GM18508 (cell line): ENCODE measurements around the gene MTMR3.

Experiments
- ATAC-seq: cut with Tn5 transposase; IDR thresholded peaks from one replicate; pipeline ENCODE4 v1.9.1; 2021; ENCODE audit warnings: moderate number of reproducible peaks; ENCODE audit not compliant: insufficient read depth, unreplicated experiment

MTMR3 gene

DNA sequence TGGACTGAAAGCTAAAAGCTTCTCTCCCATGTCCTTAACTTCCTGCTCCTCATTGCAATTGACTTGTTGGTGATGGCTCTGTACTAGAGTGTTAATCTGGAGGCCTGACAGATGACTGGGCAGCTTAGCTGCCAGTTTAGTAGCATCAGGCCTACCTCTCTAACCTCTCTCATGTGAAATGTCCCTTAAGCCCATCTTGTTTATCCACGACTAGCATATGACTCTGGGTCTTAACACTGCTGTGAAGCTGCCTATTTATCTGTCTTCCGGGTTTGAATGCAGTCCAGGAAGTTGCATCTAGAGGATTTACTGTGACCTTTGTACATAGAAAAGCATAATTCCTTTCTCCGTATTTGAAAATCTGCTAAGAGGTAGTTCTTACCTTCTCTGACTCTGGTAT is 112.0 kb downstream of the MTMR3 start:
- ATAC-seq = no peak

DNA sequence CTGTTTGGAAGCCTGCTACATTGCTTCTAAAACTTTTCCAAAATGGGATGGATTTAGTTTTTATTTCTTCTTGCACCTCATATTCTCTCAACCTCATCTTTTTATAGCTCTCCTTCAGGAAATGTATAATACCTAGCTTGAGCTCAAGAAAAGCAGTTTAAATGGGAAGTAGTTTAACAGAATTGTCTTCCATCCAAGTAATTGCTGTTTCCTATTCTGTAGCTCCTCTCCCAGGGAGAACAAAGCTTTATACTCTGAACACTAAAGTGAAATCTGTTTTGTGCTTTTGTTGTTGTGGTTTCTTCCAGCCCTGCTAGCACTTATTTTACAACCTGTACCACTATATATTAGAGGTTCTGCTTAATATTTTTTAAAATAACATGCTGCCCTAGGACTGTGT is 114.1 kb downstream of the MTMR3 start:
- ATAC-seq = no peak

DNA sequence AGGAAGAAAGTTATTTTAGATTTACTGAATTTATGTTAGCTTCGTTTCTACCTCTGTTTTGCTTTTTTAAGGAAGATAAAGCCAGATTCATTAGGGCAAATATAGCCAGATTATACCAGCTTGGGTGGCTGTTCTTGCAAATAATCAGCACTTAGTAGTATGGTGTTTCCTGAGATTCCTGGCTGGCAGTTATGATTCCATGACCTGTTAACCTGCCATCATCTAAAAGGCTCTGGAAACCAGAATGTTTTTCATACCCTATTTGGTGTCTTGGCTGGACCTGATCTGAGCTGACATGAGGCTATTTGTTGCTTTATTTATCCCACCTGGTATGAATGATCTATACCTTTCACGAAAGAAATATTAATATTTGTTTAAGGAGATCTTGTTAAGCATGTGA is 114.5 kb downstream of the MTMR3 start:
- no peak for ATAC-seq

DNA sequence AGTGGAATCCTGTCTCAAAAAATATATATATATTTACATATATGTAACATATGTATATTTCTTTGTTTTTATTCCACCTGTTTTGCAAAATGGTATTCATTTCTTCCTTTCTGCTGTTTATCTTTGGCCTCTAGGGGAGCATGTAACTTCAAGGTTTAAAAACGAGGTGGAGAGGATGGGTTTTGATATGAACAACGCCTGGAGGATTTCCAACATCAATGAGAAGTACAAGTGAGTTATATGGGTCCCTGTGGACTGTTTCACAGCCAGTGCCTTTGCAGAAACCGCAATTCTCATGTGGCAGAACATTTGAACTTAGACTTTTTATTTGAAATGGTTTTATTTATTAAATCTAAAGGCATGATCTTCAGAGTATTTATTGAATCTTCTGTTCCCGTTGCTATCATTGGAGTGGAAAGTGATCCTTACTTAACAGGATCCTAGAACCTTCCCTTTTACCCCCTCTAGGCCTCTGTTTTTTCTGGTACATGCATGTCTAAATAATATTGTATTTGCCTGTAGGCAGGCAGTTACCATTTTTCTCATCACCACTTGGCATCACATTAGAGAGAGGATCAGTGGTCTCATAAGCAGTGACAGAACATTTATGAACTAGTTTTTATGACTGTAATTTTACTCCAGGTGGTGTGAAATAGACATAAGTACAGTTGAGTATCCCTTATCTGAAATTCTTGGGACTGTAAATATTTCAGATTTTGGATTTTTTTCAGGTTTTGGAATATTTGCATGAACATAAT is 115.8 kb downstream of the MTMR3 start:
- ATAC-seq = no peak

DNA sequence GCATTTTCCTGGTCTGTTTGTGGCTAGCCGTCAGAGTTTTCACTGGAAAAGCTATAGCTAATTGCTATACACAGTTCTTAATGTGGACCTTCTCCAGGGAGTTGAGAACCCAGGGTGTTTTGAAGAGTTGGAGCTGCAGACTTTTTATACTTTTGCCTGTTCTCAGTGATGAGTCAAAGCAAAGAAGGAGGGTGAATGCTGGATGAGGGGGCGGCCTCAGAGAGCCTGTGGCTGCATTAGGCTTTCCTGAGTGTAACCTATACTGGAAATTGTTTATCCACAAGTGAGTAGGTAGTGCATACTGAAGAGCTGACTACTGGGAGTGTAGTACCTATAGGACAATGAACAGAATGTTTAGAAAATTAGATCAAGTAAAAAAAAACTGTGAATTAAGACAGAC is 117.6 kb downstream of the MTMR3 start:
- ATAC-seq = no peak

DNA sequence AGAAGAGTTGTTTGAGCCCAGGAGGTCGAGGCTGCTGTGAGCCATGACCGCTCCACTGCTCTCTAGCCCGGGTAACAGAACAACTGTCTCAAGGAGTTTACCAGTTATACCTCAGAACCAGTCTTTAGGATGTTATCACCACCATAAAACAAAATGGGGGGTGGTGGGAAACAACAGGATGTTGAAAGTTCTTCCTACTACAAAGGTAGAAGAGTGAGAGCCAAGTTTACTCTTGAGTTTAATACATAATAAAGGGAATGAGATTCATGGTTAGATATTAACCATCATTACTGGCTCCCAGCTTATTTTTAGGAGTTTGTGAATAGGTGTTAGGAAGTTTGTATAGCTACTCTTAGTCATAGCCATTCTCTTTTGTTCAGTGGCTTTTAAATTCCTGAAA is 118.5 kb downstream of the MTMR3 start:
- no peak for ATAC-seq

DNA sequence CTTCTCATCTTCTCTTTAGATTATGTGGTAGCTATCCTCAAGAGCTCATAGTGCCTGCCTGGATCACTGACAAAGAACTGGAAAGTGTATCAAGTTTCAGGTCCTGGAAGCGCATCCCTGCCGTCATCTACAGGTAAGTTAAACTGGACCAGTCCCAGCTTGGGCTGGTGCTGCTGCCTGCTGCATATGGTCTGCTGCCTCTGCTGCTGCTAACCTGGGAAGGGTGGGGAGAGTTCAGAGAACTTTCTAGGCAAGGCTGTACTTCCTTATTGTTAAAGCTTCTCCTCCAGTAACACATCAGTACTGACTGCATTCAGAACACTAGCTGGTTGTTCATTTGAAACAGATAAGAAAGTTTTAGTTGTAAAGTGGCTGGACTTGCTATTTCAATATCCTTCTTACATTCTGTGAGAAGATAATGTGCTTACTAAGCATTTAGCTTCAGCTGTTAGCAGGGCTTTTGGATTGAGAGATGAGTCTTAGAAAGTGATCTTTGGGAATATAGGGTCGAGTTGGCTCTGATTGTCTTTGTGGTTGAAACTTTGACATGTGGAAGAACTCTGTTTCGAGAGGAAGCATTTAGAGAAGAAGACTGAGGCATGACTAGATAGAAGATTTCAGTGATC is 120.0 kb downstream of the MTMR3 start:
- ATAC-seq = no peak

DNA sequence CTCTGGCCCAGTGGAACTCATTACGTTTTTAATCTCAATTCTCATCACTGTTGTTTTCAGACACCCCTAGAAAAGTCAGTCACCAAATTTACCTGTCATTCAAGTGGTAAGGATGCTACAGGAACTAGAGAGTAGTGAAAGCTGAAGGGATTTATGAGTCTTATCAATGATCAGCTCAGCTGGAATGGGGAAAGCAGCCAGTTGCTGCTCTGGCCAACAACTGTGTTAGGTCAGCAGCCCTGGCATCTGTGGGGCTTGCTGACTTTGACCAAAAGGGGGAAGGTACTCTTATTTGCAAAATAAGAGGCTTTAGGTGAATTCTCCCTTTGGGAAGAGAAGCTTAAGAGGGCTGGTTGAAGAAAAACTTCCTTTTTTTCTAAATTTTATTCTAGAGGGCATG is 121.1 kb downstream of the MTMR3 start:
- no peak for ATAC-seq

DNA sequence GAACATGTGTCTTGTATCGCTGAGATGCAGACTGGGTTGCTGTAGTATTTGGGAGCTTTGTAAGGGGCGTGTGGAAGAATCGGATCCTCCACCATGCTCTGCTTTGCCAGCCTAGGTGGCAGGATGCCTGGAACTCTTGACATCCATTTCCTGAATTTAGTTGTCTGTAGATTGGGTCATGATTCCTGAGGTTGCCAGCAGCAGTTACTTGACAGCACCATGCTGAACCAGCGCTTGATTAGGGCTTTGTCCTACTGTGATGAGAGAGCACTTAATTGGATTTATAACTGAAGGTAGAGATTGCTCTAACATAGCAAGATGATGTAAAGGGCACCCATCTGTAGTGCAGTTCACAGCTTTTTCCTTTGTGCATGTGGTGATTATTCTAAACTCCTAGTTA is 121.7 kb downstream of the MTMR3 start:
- no peak for ATAC-seq

DNA sequence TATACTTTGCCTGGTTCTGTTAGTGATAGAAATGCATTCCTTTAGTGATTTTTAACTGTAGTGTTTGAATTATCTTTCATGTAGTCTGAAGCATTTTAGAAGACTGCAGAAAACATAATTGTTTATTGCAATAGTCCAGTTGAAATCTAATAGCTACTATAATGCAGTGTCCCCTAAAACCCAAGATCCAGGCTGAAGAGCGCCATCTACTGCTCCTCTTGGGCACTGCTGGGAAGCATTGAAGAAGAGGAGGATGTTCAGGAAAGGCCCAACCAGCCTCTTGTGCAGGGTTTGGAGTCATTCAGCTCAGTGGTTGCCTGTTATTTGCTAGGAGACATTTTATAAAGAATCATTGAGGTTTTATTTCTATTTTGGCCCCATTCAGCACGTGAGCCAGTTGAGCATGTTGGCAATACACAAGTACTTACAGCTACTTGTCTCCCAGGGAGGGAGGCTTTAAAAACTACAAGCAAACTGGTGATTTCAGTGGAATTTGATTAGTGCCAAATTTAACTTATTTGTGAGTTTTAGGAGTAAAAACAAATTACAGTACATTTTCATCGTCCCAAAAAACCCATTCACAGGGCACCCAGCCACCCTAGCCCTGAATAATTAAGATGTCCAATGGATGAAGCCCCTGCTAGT is 122.4 kb downstream of the MTMR3 start:
- no peak for ATAC-seq

DNA sequence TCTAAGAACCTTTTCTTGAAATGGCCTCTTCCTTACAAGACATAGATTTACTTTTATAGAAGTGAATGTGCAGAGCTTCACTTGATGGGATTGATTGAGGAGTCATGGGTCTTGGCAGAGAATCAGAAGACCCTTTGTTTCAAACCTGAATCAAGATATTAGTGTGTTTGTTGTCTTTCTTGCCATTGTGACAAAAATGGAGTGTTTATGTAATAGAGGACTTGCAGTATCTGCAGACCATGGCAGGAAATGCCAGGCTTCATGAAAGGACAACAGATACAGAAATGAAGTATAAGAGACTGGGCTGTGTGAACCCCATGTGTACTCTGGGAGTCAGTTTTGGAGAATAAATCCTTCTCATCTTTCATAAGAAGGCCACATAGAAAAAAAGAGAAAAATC is 124.4 kb downstream of the MTMR3 start:
- no peak for ATAC-seq

DNA sequence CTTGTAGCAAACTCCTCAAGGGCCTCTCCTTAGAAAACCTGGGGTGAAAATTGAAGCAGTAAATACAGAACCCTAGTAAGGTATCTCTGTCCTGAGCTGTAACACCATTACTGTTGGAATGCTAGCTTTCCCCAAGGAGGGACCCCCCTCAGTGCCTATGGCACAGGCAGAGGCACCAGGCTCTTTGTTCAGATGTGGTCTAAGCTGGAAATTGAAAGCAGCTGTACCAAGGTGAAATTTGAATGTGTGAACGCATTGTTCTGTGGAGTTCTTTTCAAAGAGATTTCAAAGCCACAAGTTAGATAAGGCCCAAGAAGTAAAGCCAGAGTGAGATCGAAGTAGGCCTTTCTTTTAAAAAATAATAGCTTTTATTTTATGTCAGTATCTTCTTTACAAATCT is 125.4 kb downstream of the MTMR3 start:
- ATAC-seq = no peak

DNA sequence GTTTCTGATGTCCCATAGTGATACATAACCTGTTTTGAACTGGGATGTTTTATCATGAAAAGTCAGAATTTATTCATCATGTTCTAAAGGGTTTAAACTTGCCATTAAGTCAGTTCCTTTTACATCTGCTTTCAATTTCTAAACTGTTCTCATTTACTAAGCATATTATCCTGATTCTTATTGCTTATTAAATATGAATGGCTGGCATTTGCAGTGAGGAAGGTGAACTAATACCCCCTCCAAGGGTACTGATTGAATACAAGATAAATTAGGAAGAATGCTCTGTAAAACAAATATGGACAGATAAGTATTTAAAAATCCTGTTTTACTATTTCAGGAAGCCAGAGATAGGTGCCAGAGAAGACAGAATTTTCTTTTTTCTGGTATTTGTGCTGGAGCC is 126.5 kb downstream of the MTMR3 start:
- ATAC-seq = no peak

DNA sequence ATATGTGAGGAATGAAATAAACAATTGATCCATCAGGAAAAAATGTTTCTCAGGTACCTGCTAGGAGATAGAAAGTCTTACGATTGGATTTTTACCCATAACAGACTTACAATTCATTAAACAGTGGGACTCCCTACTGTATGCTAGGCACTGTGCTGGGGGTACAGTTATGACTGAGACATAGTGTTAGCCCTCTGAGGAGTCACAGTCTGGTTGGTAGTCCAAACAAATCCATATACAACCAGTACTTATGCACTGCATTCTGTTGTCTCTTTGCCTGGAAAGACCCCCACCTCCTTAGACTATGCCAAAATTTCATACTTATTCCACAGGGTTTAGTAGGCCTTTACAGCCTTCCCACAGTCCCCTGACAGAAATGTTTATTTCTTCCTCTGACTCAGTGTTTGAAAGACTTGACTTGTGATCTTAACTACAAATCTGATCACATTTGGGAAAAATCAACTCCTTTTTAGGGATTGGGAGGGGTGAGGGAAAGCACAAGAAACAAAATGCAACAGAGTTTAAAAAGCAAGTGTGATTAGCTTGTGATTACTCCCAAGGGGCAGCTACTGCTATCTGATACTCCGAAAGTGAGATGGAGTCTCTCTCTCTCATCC is 127.9 kb downstream of the MTMR3 start:
- ATAC-seq = no peak

DNA sequence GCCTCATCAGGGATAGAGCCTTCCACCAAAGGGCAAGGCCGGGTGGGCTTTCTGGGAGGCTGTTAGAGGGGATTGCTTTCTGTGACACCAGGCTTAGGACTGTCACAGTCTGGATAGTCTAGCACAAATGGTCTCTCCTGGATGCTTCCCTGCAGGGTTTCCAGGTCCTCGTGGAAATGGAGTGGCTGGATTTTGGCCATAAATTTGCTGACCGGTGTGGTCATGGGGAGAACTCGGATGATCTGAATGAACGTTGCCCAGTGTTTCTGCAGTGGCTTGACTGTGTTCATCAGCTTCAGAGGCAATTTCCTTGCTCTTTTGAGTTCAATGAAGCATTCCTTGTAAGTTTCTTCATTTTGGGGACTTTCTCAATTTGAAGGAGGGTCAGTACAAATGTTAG is 130.2 kb downstream of the MTMR3 start:
- no peak for ATAC-seq

DNA sequence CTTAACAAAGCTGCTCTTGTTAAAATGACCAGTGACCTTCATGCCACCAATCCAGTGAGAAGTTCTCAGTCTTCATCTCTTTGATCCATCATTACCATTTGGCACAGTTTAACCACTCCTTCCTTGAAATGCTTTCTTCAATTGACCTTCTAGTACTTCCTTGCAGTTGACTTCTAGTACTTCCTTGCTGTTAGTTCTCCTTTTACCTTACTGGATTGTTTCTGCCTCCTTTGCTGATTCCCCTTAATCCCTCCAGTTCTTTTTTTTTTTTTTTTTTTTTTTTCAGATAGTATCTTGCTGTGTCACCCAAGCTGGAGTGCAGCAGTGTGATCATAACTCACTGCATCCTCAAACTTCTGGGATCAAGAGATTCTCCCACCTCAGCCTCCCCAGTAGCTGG is 131.3 kb downstream of the MTMR3 start:
- no peak for ATAC-seq

DNA sequence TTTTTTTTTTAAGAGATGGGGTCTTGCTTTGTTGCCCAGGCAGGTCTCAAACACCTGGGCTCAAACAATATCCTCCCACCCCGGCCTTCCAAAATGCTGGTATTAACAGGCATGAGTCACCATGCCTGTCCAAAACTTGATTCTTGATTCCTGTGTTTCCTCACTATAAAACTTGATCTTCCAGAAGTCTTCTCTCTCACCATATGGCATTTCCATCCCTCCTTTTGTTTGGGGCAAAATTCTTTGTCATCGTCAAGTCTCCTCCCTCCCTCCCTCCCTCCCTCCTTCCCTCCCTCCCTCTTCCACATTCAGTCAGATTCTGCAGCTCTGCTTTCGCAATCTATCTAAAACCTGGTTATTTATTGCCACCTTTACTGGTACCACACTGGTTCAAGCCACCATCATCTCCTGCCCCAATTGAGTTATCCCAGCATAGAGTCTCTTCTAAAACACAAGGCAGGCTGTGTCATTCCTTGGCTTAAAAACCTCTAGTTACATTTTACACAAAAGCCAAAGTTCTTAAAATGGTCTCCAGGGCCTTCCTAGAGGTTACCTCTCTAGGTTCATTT is 132.3 kb downstream of the MTMR3 start:
- no peak for ATAC-seq

DNA sequence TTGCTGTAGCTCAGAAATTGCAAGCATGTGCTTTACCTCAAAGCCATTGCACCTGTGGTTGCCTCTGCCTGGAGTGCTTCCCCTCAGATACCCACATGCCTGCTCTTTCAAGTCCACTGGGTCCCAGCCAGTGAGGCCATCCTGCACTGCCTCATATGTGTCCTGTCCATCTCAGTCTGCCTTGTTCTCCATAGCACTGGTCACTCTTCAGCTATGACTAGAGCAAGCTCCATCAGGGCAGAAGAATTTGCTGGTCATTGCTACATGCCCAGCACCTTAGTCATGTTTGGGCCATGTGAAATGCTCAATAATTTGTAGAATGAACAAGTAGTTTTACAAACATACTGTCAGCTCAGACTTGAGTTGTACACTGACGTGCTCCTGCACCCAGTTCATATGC is 132.9 kb downstream of the MTMR3 start:
- ATAC-seq = no peak

DNA sequence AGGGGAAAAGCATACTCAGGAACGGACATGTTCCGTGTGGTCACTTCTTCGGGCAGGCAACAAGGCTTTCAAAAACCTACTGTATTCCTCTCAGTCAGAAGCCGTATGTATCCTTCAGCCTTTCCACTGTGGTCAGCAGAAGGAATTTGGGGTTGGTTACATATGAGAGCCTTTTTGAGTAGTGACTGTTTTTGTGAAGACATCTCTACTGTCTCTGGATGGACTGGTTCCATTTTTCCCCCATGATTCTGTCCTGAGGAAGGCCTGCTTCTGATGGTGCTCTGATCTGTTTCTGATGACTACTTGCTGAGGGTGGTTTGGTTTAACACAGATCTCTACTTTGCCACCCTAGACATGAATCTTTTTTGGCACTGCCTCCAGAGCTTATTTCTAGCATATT is 133.6 kb downstream of the MTMR3 start:
- no peak for ATAC-seq

DNA sequence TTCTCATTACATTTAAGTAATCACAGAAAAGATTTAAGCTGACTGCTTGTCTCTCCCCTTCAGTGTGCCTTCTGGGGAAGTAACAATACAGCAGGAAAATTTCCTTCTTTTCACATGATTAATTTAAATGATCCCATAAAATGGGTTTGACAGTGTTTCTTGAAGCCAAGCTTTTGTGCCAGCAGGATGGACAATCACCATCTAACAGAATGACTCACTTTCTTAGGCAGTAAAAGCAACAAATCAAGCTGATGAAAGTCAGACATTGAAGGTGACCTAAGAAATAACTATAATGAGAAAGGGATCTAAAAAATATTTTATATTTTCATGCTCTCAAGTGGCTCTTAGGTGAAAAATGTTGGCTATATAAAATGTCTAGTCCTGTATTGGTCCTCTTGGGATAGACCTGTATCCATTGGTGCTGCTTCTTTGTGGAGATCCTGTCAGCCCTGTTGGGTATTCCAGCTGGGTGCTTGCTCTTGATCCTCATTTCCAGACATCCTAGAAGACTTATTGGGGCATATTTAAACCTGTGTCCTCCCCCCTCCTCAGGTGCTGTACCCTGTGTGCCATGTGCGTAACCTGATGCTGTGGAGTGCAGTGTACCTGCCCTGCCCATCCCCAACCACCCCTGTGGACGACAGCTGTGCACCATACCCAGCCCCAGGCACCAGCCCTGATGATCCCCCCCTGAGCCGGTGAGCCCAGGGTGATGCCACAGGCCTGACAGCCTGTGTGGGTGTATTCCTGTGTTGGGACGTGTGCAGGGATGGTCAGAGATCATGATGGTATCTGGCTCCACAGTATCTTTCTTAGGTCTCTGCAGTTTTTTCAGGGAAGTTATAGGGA is 134.6 kb downstream of the MTMR3 start:
- no peak for ATAC-seq
